GM23338 (cell line): ENCODE results near the gene MINK1. TPM values are rescaled to one million over a fixed set of nuclear protein-coding genes. Genes with fewer than 3 reads are reported as not detected.

Experiments used
- ATAC-seq: fragments of 200-7000 bp; cut with Tn5 transposase; 3 replicates; pipeline ENCODE4 v1.9.1; 2020
- DNase-seq: peaks from one replicate; pipeline ENCODE4 v3.0.0-alpha.2; 2015; ENCODE audit warnings: low spot score
- H2AFZ ChIP-seq: fragments of 200-600 bp; sonication (generic); 2 replicates; pipeline ENCODE4 v1.8.0; 2016; ENCODE audit warnings: antibody characterized with exemption, mild to moderate bottlenecking, moderate library complexity
- H3F3A ChIP-seq: fragments of 200-600 bp; sonication (generic); replicated peaks from 2 replicates; pipeline ENCODE4 v1.8.0; 2017; ENCODE audit warnings: antibody characterized with exemption, mixed run types, low read depth
- H3K27ac ChIP-seq: fragments of 200-600 bp; sonication (generic); 2 replicates; pipeline ENCODE4 v1.6.1; 2016; ENCODE audit warnings: low read depth
- H3K27me3 ChIP-seq: fragments of 200-600 bp; sonication (generic); 2 replicates; pipeline ENCODE4 v1.8.0; 2016; ENCODE audit warnings: mild to moderate bottlenecking, mixed run types, moderate library complexity; ENCODE audit not compliant: insufficient read depth
- H3K36me3 ChIP-seq: fragments of 200-600 bp; sonication (generic); 2 replicates; pipeline ENCODE4 v1.8.0; 2016; ENCODE audit warnings: mild to moderate bottlenecking; ENCODE audit not compliant: insufficient read depth
- H3K4me1 ChIP-seq: fragments of 200-600 bp; sonication (generic); 2 replicates; pipeline ENCODE4 v1.8.0; 2016; ENCODE audit warnings: mild to moderate bottlenecking, moderate library complexity; ENCODE audit not compliant: insufficient read depth
- H3K4me2 ChIP-seq: fragments of 200-600 bp; sonication (generic); 2 replicates; pipeline ENCODE4 v1.7.1; 2017; ENCODE audit warnings: mixed run types
- H3K4me3 ChIP-seq: fragments of 200-600 bp; sonication (generic); 2 replicates; pipeline ENCODE4 v1.6.1; 2016; ENCODE audit warnings: mixed run types
- H3K79me2 ChIP-seq: fragments of 200-600 bp; sonication (generic); replicated peaks from 2 replicates; pipeline ENCODE4 v1.8.0; 2017; ENCODE audit warnings: mild to moderate bottlenecking; ENCODE audit not compliant: insufficient read depth
- H3K9me2 ChIP-seq: fragments of 200-600 bp; sonication (generic); 2 replicates; pipeline ENCODE4 v1.8.0; 2017; ENCODE audit not compliant: insufficient read depth
- H4K20me1 ChIP-seq: fragments of 200-600 bp; sonication (generic); replicated peaks from 2 replicates; pipeline ENCODE4 v1.8.0; 2017; ENCODE audit warnings: mild to moderate bottlenecking; ENCODE audit not compliant: insufficient read depth
- H3K27ac Mint-ChIP-seq: 2 replicates; pipeline ENCODE4 v1.8.0; 2020; ENCODE audit warnings: inconsistent platforms, mild to moderate bottlenecking, moderate library complexity, mixed read lengths
- H3K27me3 Mint-ChIP-seq: 3 replicates; pipeline ENCODE4 v1.8.0; 2022; ENCODE audit warnings: low read depth, mild to moderate bottlenecking, moderate library complexity, mixed read lengths, inconsistent platforms; ENCODE audit not compliant: insufficient read depth, poor library complexity
- H3K36me3 Mint-ChIP-seq: 3 replicates; pipeline ENCODE4 v1.8.0; 2021; ENCODE audit warnings: low read depth, mild to moderate bottlenecking, inconsistent platforms, moderate library complexity, mixed read lengths
- H3K4me1 Mint-ChIP-seq: 3 replicates; pipeline ENCODE4 v1.8.0; 2020; ENCODE audit warnings: mild to moderate bottlenecking, inconsistent platforms, mixed read lengths
- H3K4me3 Mint-ChIP-seq: 3 replicates; pipeline ENCODE4 v1.8.0; 2021; ENCODE audit warnings: moderate library complexity, mild to moderate bottlenecking, inconsistent platforms, mixed read lengths
- H3K9me3 Mint-ChIP-seq: 3 replicates; pipeline ENCODE4 v1.8.0; 2020; ENCODE audit warnings: moderate library complexity, mild to moderate bottlenecking, inconsistent platforms, mixed read lengths
- JUNB ChIP-seq: IDR thresholded peaks from one replicate; pipeline ENCODE4 v1.6.1; 2016; ENCODE audit warnings: antibody characterized with exemption; ENCODE audit not compliant: unreplicated experiment
- NANOG ChIP-seq: IDR thresholded peaks from 2 replicates; pipeline ENCODE4 v1.6.1; 2016; ENCODE audit warnings: antibody characterized with exemption, borderline replicate concordance
- POLR2AphosphoS5 ChIP-seq: IDR thresholded peaks from 2 replicates; pipeline ENCODE4 v1.6.1; 2016; ENCODE audit warnings: antibody characterized with exemption, low read depth
- STAT1 ChIP-seq: IDR thresholded peaks from one replicate; pipeline ENCODE4 v1.6.1; 2016; ENCODE audit warnings: antibody characterized with exemption; ENCODE audit not compliant: unreplicated experiment
- ZNF114 ChIP-seq: fragments of 250-450 bp; sonication (Bioruptor Pico); IDR thresholded peaks from 2 replicates; pipeline ENCODE4 v1.5.0; 2020; ENCODE audit warnings: mild to moderate bottlenecking, moderate library complexity
- ZNF462 ChIP-seq: fragments of 250-450 bp; sonication (Bioruptor Pico); IDR thresholded peaks from 2 replicates; pipeline ENCODE4 v1.5.0; 2020; ENCODE audit warnings: mild to moderate bottlenecking, moderate library complexity
- polyA plus RNA-seq: library from polyadenylated mRNA; unstranded; fragments of >200 nt; fragmentation: Nextera tagmentation; extraction: Ambion mirVana; gene quantifications from 2 replicates; pipeline ENCODE4 v1.2.1, GENCODE V29; 2016
- total RNA-seq: library from RNA; depleted of rRNA; stranded (reverse); fragments of >200 nt; shearing (Covaris generic); gene quantifications from 2 replicates; pipeline ENCODE4 v1.2.3, GENCODE V29; 2014

The MINK1 gene
- total and polyA plus RNA-seq, 2 experiments from 2014 or later, result 17.3 to 54.9 TPM

GRCh38 chr17:4937553-4937952 lies 104.4 kb downstream of the MINK1 start (continued):
- TF ChIP-seq ZNF462 (CRISPR knock-in tag), result no peak
- no peak for TF ChIP-seq STAT1
- no peak for TF ChIP-seq ZNF114 (CRISPR knock-in tag)
- no peak for TF ChIP-seq JUNB
- no peak for TF ChIP-seq POLR2AphosphoS5

- TF ChIP-seq ZNF462 (CRISPR knock-in tag) (no peak), NANOG (no peak), ZNF114 (CRISPR knock-in tag) (no peak)
- H3K27me3 Mint-ChIP-seq, result peaks cover 15% of the 10 kb centered on the region
- peak overlapping the region; percentile 56; the same call in 1 of the 2 replicates for H3K27ac Mint-ChIP-seq
- Histone ChIP-seq H3K4me2 (peak overlapping the region; percentile 100), H4K20me1 (peaks cover 12% of the 10 kb centered on the region; the same call in 1 of the 2 replicates), H3F3A (peaks cover 28% of the 10 kb centered on the region), H3K4me1 (peaks cover 16% of the 10 kb centered on the region), H3K36me3 (no peaks in the 10 kb centered on the region; the same call in 1 of the 2 replicates), H3K9me2 (no peaks in the 10 kb centered on the region), H3K4me3 (no peak overlapping the region), H2AFZ (no peak overlapping the region), H3K79me2 (peaks cover 27% of the 10 kb centered on the region), H3K27me3 (no peaks in the 10 kb centered on the region), H3K27ac (no peak overlapping the region)
- H3K4me3 Mint-ChIP-seq, result peak overlapping the region; percentile 92
- peaks cover 37% of the 10 kb centered on the region for H3K4me1 Mint-ChIP-seq
- DNase-seq (no peak), ATAC-seq (no peak)
- peaks cover 60% of the 10 kb centered on the region for H3K36me3 Mint-ChIP-seq
- no peaks in the 10 kb centered on the region for H3K9me3 Mint-ChIP-seq
Measured at GRCh38 chr17:4938069-4938491, 104.9 kb downstream of the MINK1 start.
